KMS-11 (cell line): Measurements from ENCODE around the gene PHGDH.

Experiments used
- H2AFZ ChIP-seq: fragments of 200-600 bp; sonication (generic); 2 replicates; pipeline ENCODE4 v1.6.1; 2016; ENCODE audit warnings: antibody characterized with exemption, mixed run types, low read depth
- H3K27ac ChIP-seq: fragments of 200-600 bp; sonication (generic); 2 replicates; pipeline ENCODE4 v1.6.1; 2016; ENCODE audit warnings: mild to moderate bottlenecking, mixed run types
- H3K27me3 ChIP-seq: fragments of 200-600 bp; sonication (generic); 2 replicates; pipeline ENCODE4 v1.6.1; 2017; ENCODE audit warnings: mild to moderate bottlenecking, low read depth, mixed run types, moderate library complexity; ENCODE audit not compliant: insufficient read depth
- H3K36me3 ChIP-seq: fragments of 200-600 bp; sonication (generic); 2 replicates; pipeline ENCODE4 v1.6.1; 2017; ENCODE audit warnings: mild to moderate bottlenecking, mixed run types; ENCODE audit not compliant: insufficient read depth
- H3K4me1 ChIP-seq: fragments of 200-600 bp; sonication (generic); 2 replicates; pipeline ENCODE4 v1.6.1; 2016; ENCODE audit warnings: mild to moderate bottlenecking, low read depth, mixed run types; ENCODE audit not compliant: poor library complexity, severe bottlenecking
- H3K4me2 ChIP-seq: fragments of 200-600 bp; sonication (generic); 2 replicates; pipeline ENCODE4 v1.7.0; 2016; ENCODE audit warnings: mild to moderate bottlenecking, mixed run types
- H3K4me3 ChIP-seq: fragments of 200-600 bp; sonication (generic); IDR thresholded peaks from 2 replicates; pipeline ENCODE4 v1.6.1; 2017; ENCODE audit warnings: low read depth, low read length, mixed read lengths; ENCODE audit not compliant: insufficient read depth
- H3K79me2 ChIP-seq: fragments of 200-600 bp; sonication (generic); 2 replicates; pipeline ENCODE4 v1.6.1; 2016; ENCODE audit warnings: low read depth, mixed run types; ENCODE audit not compliant: insufficient read depth
- H3K9ac ChIP-seq: fragments of 200-600 bp; sonication (generic); 2 replicates; pipeline ENCODE4 v1.6.1; 2016; ENCODE audit warnings: mild to moderate bottlenecking, mixed run types
- H4K20me1 ChIP-seq: fragments of 200-600 bp; sonication (generic); 2 replicates; pipeline ENCODE4 v1.6.1; 2016; ENCODE audit warnings: mild to moderate bottlenecking, mixed run types; ENCODE audit not compliant: insufficient read depth
- TF ChIP-seq, protein P1 (sequence below): fragments of 200-600 bp; sonication (generic); conservative IDR thresholded peaks from 2 replicates; pipeline ENCODE4 v1.6.1; 2017; ENCODE audit warnings: low read depth, mild to moderate bottlenecking, antibody characterized with exemption, low read length, moderate library complexity, mixed read lengths

PHGDH gene

DNA sequence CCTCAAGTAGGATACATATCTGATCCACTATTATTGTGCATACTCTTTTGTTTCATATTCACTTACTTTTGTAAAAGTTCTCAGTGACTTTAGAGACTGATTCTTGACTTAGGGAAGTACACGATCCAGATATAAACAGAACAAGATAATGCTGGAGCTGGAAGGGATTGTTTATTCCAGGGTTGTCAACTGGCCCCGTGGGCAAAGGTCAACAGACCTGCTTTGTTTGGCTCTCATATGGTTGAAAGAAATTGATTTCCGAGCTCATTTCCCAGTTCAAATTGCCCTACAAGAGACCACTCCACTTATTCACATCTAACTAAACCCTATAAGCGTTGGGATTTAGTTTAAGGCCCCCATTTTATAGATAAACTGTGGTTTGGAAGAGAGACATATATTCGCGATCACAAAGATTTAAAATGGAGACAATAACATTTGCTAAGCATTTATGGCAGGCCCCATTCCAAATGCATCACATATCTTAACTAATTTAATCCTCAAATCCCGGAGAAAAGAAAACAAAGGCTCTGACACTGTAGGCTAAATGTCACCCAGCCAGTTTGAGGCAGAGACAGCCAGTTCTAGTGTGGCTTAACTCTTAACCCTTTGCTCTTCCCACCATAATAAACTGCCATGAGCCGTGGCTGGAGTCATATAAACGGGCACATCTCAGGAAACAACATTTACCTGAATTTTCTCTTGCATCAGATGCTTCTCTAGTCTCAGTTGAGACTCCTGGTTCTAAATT is 78.9 kb downstream of the PHGDH start:
- H3K4me1 ChIP-seq, result peaks cover 43% of the 10 kb centered on the region
- H3K27me3 ChIP-seq, result no peaks in the 10 kb centered on the region
- H3K9ac ChIP-seq, result no peak overlapping the region
- no peak overlapping the region for H3K4me2 ChIP-seq
- H4K20me1 ChIP-seq, result no peaks in the 10 kb centered on the region
- H3K4me3 ChIP-seq, result no peak overlapping the region
- H2AFZ ChIP-seq, result no peak overlapping the region
- TF ChIP-seq, protein P1, sequence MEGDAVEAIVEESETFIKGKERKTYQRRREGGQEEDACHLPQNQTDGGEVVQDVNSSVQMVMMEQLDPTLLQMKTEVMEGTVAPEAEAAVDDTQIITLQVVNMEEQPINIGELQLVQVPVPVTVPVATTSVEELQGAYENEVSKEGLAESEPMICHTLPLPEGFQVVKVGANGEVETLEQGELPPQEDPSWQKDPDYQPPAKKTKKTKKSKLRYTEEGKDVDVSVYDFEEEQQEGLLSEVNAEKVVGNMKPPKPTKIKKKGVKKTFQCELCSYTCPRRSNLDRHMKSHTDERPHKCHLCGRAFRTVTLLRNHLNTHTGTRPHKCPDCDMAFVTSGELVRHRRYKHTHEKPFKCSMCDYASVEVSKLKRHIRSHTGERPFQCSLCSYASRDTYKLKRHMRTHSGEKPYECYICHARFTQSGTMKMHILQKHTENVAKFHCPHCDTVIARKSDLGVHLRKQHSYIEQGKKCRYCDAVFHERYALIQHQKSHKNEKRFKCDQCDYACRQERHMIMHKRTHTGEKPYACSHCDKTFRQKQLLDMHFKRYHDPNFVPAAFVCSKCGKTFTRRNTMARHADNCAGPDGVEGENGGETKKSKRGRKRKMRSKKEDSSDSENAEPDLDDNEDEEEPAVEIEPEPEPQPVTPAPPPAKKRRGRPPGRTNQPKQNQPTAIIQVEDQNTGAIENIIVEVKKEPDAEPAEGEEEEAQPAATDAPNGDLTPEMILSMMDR, result no peak
- H3K27ac ChIP-seq, result no peak overlapping the region
- H3K79me2 ChIP-seq, result no peaks in the 10 kb centered on the region
- H3K36me3 ChIP-seq, result no peaks in the 10 kb centered on the region

DNA sequence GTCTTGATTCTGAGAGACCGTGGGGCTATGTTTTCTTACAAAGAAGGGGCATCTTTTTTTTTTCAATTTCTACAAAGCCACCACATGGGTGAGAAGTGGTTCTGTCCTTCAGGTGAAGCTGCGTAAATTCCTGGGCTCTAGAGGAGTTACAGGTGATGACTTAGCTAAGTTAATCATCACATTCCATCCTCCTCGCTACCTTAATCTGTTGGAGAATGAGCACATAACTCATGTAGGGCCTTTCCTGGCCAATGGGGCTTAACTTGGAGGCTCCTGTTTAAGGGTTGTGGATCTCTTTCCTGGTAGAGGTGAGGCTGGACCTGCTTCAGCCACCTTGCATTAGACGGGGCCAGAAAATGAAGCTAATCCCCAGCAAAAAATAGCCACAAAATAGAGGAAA is 79.6 kb downstream of the PHGDH start:
- no peaks in the 10 kb centered on the region for H4K20me1 ChIP-seq
- H2AFZ ChIP-seq, result no peak overlapping the region
- no peak overlapping the region for H3K9ac ChIP-seq
- H3K79me2 ChIP-seq, result no peaks in the 10 kb centered on the region
- TF ChIP-seq, protein P1, result no peak
- no peak overlapping the region for H3K4me2 ChIP-seq
- no peak overlapping the region for H3K27ac ChIP-seq
- no peaks in the 10 kb centered on the region for H3K27me3 ChIP-seq
- H3K36me3 ChIP-seq, result no peaks in the 10 kb centered on the region
- H3K4me1 ChIP-seq, result peaks cover 36% of the 10 kb centered on the region
- no peak overlapping the region for H3K4me3 ChIP-seq
